Measurements from ENCODE around the gene LGR6.
A peak's percentile ranks its signal among the peaks of the same experiment; 100 is the strongest.

The LGR6 gene

DNA sequence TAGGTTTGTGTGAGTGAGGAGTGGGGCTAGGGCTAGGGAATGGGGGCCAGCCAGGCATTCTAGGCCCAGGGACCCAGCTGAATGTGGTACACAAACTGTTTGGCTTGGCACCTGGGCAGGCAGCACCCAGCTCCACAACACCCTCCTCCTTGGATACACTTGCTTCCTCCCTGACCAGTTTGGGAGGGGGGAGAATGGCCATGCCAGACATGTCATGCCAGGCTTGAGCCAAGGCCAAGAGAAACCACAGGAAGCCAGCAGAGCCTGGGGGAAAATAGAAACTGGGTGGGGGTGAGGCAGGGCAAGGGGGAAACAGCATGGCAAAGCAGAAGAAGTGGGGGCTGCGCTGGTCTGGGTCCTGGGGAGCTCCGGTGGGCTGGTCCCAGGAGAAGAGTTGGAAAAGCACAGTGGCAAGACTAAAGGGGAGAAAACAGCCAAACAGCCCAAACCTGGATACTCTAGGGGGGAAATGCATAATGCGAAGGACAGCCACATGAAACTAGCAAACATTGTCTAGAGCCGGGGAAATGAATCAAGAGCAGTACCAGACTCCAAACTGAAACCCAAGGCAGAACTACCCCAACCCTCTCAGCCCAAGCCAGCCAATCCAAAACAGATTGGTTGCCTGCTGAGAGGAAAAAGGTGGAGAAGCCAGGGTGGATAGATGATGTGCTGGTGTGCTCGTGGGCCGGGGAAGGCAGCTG, 47.9 kb downstream of the LGR6 start:
- Mint-ChIP-seq H3K9me3 (no peaks in the 10 kb centered on the region), H3K27ac (no peak overlapping the region), H3K27me3 (peaks cover 49% of the 10 kb centered on the region), H3K36me3 (no peaks in the 10 kb centered on the region), H3K4me3 (no peak overlapping the region), H3K4me1 (peaks cover 7% of the 10 kb centered on the region)
- ATAC-seq = no peak

GRCh38 chr1:202242080-202242419, 48.5 kb downstream of the LGR6 start:
- no peak for ATAC-seq
- peaks cover 43% of the 10 kb centered on the region for H3K27me3 Mint-ChIP-seq
- no peaks in the 10 kb centered on the region for H3K36me3 Mint-ChIP-seq
- H3K4me1 Mint-ChIP-seq = peaks cover 2% of the 10 kb centered on the region
- no peaks in the 10 kb centered on the region for H3K9me3 Mint-ChIP-seq
- H3K27ac Mint-ChIP-seq = no peak overlapping the region
- H3K4me3 Mint-ChIP-seq = no peak overlapping the region

- Mint-ChIP-seq H3K4me1 (no peaks in the 10 kb centered on the region), H3K4me3 (no peak overlapping the region), H3K9me3 (no peaks in the 10 kb centered on the region), H3K27me3 (peaks cover 39% of the 10 kb centered on the region), H3K27ac (no peak overlapping the region), H3K36me3 (no peaks in the 10 kb centered on the region)
- no peak for ATAC-seq
Measured at GRCh38 chr1:202243006-202243405, 49.4 kb downstream of the LGR6 start.

DNA sequence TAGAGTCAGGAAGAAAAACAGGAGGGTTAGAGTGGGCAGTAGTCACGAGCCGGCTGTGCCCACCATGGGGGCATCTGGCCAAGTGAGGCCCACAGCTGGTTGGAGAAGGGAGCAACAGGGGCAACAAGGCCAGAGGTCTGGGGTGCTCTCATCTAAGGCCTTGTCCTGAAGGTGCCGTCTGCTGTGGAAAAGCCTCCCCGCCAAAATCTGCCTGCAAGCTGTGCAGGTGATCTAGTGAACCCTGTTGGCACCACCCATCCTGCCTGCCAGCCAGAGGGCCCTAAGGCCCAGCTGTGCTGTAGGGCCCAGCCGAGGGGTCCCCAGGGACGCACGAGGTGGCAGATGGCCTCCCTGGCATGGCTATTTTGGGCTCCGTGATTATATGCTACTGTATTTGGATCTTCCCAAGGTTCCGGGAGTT, 51.3 kb downstream of the LGR6 start:
- ATAC-seq = no peak
- Mint-ChIP-seq H3K36me3 (no peaks in the 10 kb centered on the region), H3K27ac (no peak overlapping the region), H3K4me1 (no peaks in the 10 kb centered on the region), H3K9me3 (no peaks in the 10 kb centered on the region), H3K27me3 (peaks cover 42% of the 10 kb centered on the region), H3K4me3 (no peak overlapping the region)

DNA sequence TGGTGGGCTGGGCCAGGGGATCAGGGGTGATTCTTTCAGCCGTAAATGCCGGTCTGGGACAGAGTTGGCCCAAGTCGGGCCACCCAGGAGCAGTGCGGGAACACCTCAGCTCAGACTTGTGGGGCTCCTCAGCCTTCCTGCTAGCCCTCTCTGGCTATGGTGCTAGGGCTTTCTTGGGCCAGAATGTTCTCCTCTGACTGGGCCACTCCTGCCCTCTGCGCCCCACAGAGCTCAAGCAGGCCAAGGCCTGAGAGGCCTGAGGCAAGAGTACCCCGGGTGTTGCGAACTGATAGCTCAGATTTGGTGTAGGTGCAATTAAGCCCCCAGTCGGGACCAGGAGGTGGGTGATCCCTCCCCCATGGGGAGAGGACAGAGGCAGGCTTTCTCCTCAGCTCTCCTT, 51.8 kb downstream of the LGR6 start:
- H3K4me3 Mint-ChIP-seq = no peak overlapping the region
- no peak for ATAC-seq
- peaks cover 42% of the 10 kb centered on the region for H3K27me3 Mint-ChIP-seq
- no peaks in the 10 kb centered on the region for H3K36me3 Mint-ChIP-seq
- H3K27ac Mint-ChIP-seq = no peak overlapping the region
- no peaks in the 10 kb centered on the region for H3K4me1 Mint-ChIP-seq
- H3K9me3 Mint-ChIP-seq = no peaks in the 10 kb centered on the region

DNA sequence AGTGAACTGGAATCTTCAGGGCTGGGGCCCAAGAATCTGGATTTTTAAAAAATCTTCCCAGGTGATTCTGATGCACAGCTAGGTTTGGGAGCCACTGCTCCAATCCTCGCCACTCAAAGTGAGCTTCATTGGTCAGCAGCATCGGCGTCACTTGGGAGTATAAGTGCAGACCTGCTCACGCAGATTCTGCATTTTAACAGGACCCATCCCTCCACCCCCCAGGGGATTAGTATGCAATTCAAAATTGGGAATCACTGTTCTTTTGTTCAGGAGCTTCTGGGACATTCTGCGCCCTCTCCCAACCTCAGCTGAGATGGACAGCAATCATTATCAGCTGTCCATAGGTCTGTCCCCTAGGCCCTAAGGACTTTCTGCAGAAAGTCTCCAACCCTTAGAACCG, 53.5 kb downstream of the LGR6 start:
- Mint-ChIP-seq H3K4me1 (no peaks in the 10 kb centered on the region), H3K9me3 (no peaks in the 10 kb centered on the region), H3K4me3 (no peak overlapping the region), H3K27ac (no peak overlapping the region), H3K27me3 (peaks cover 45% of the 10 kb centered on the region), H3K36me3 (no peaks in the 10 kb centered on the region)
- ATAC-seq = no peak

- peaks cover 41% of the 10 kb centered on the region for H3K27me3 Mint-ChIP-seq
- no peak overlapping the region for H3K27ac Mint-ChIP-seq
- no peak overlapping the region for H3K4me3 Mint-ChIP-seq
- H3K36me3 Mint-ChIP-seq = no peaks in the 10 kb centered on the region
- no peak for ATAC-seq
- H3K9me3 Mint-ChIP-seq = no peaks in the 10 kb centered on the region
- H3K4me1 Mint-ChIP-seq = no peaks in the 10 kb centered on the region
Measured at GRCh38 chr1:202247837-202248795, 54.5 kb downstream of the LGR6 start.

DNA sequence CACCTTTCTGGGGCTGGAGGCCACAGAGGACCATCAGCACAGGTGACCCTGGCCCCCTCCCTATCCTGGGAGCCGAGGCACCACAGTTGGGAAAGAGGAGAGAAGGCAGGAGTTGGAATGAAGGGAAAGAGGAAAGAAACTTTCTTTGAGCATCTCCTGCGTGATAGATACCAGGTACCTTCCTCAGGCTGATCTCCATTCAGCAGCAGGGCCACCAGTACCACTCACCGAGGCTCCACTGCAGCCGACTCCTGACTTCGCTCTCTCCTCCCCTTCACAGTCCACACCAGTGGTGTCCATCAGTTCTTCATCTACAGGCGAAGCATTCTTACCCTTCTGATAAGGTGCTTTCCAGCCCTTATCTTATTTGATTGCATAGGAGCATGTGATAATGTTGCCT, 55.3 kb downstream of the LGR6 start:
- Mint-ChIP-seq H3K9me3 (no peaks in the 10 kb centered on the region), H3K4me1 (no peaks in the 10 kb centered on the region), H3K27me3 (peaks cover 41% of the 10 kb centered on the region), H3K4me3 (no peak overlapping the region), H3K27ac (no peak overlapping the region), H3K36me3 (no peaks in the 10 kb centered on the region)
- no peak for ATAC-seq

DNA sequence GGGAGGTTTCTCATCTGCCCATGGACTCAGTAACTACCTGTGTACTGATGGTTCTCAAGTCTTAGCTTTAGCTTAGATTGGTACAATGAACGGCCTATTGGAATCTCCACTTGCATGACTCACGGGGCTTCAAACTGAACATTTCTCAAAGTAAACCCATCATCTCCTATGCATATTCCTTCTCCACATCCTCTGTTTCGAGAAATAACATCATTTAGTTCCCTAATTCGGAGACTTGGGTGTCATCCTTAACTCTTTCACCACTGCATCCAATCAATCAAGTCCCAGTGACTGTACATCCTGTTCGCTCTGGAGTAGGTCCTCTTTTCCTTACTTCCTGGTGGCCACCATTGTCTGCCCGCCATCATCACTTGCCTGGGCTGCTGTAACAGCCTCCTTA, 55.8 kb downstream of the LGR6 start:
- Mint-ChIP-seq H3K4me3 (no peak overlapping the region), H3K36me3 (no peaks in the 10 kb centered on the region), H3K27ac (no peak overlapping the region), H3K4me1 (no peaks in the 10 kb centered on the region), H3K27me3 (peaks cover 45% of the 10 kb centered on the region), H3K9me3 (peaks cover 1% of the 10 kb centered on the region)
- ATAC-seq = no peak

- Mint-ChIP-seq H3K9me3 (peaks cover 3% of the 10 kb centered on the region), H3K4me1 (no peaks in the 10 kb centered on the region), H3K27ac (no peak overlapping the region), H3K4me3 (no peak overlapping the region), H3K36me3 (no peaks in the 10 kb centered on the region), H3K27me3 (peaks cover 49% of the 10 kb centered on the region)
- no peak for ATAC-seq
Measured at GRCh38 chr1:202249846-202250245, 56.2 kb downstream of the LGR6 start.

GRCh38 chr1:202250982-202251381, 57.4 kb downstream of the LGR6 start:
- no peak overlapping the region for H3K4me3 Mint-ChIP-seq
- no peaks in the 10 kb centered on the region for H3K4me1 Mint-ChIP-seq
- peaks cover 50% of the 10 kb centered on the region for H3K27me3 Mint-ChIP-seq
- H3K9me3 Mint-ChIP-seq = peaks cover 3% of the 10 kb centered on the region
- ATAC-seq = no peak
- H3K27ac Mint-ChIP-seq = no peak overlapping the region
- H3K36me3 Mint-ChIP-seq = no peaks in the 10 kb centered on the region

DNA sequence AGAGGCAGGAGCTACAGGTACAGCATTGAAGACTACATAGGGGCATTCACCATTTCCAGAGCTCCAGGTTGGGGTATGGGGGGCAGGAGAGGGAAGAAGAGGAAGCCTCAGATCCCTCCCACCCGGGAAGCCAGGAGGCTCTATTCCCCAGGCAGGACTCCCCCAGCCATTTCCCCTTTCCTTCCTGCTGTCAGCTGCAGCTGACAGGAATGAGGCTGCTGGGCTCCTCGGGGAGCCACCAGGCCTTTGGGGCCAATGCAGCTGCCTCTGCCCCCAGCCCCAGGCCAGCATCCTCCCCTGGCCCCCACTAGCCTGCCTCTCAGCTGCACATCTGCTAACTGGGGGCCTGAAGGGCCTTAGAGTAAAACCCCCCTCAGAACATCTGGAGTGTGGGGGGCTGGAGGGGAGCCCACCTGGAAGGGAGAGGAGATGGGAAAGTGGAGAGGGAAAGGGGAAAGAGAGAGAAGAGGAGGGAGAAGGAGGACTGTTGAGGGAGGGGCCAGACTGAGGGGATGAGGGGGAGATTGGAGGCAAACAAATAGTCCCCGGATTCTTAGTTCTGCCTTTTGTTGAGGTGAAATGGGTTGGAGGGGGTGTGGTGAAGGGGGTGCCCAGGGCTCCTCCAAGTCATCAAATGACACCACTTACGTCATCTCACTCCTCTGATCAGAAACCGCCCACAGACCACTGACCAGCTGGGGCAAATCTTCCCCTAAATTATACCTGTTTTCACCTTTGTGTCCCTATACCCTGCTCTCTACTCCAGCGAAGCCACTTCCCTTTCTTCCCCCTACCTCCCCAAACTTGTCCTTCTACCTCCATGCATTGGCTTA, 58.0 kb downstream of the LGR6 start:
- Mint-ChIP-seq H3K27me3 (peaks cover 50% of the 10 kb centered on the region), H3K27ac (no peak overlapping the region), H3K4me3 (no peak overlapping the region), H3K9me3 (peaks cover 3% of the 10 kb centered on the region), H3K4me1 (no peaks in the 10 kb centered on the region), H3K36me3 (no peaks in the 10 kb centered on the region)
- peak; percentile 65 for ATAC-seq

- Mint-ChIP-seq H3K27ac (no peak overlapping the region), H3K4me1 (no peaks in the 10 kb centered on the region), H3K36me3 (no peaks in the 10 kb centered on the region), H3K4me3 (no peak overlapping the region), H3K27me3 (peaks cover 50% of the 10 kb centered on the region), H3K9me3 (peaks cover 3% of the 10 kb centered on the region)
- no peak for ATAC-seq
Measured at GRCh38 chr1:202252271-202252670, 58.7 kb downstream of the LGR6 start.

DNA sequence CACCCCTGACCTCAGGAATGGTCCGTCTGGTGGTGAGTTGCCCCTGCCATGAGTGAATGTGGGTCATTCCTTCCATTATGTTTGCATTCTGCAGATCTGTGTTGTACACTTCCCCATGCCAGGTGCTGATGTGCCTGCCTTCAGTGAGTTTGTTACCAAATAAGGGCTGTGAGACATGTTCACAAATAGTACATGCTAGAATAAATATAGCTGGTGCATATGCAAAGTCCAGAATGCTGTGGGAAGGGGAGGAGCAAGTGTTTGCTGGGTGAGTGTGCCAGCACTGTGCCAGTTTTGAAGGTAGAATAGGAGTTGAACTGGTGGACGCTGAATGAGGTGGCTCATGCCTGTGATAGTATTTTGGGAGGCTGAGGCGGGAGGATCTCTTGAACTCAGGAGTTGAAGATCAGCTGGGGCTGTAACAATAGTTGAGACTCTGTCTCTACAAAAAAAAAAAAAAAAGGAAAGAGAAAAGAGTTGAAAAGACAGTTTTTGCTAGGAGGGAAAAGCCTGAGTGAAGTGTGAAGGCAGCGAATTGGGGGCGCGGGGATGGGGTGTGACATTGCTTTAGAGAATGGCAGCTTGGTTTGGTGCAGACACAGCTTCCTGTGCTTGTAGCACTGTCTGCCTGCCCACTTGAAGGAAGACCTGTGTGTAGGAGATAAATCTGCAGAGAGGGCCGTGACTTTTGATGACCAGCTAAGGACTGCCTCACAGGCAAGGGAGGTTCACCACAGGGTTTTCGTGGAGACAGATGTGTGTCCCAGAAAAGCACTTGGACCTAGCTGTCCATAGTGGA, 61.1 kb downstream of the LGR6 start:
- no peak for ATAC-seq

GRCh38 chr1:202255343-202255742, 61.7 kb downstream of the LGR6 start:
- ATAC-seq = no peak
- no peaks in the 10 kb centered on the region for H3K36me3 Mint-ChIP-seq
- peaks cover 3% of the 10 kb centered on the region for H3K9me3 Mint-ChIP-seq
- peaks cover 39% of the 10 kb centered on the region for H3K27me3 Mint-ChIP-seq
- H3K4me3 Mint-ChIP-seq = no peak overlapping the region
- H3K4me1 Mint-ChIP-seq = no peaks in the 10 kb centered on the region
- no peak overlapping the region for H3K27ac Mint-ChIP-seq

More for the DNA sequence above, 61.1 kb downstream of the LGR6 start:
- Mint-ChIP-seq H3K27ac (no peak overlapping the region), H3K9me3 (peaks cover 3% of the 10 kb centered on the region), H3K4me1 (no peaks in the 10 kb centered on the region), H3K27me3 (peaks cover 42% of the 10 kb centered on the region), H3K4me3 (no peak overlapping the region), H3K36me3 (no peaks in the 10 kb centered on the region)

Data from stimulated activated memory B cell treated with anti-CD40 and anti-IgM and Interleukin-4, amounts not matched to agents 10 μg/mL and 1 μg/mL and 100 μg/mL, for 72 hours (primary cell).